Measurements from ENCODE around the gene UBQLN3. TPM values are rescaled to one million over a fixed set of nuclear protein-coding genes. Genes with fewer than 3 reads are reported as not detected.

UBQLN3 gene
- polyA plus RNA-seq, 1 donor from 2014 or later, result not detected

DNA sequence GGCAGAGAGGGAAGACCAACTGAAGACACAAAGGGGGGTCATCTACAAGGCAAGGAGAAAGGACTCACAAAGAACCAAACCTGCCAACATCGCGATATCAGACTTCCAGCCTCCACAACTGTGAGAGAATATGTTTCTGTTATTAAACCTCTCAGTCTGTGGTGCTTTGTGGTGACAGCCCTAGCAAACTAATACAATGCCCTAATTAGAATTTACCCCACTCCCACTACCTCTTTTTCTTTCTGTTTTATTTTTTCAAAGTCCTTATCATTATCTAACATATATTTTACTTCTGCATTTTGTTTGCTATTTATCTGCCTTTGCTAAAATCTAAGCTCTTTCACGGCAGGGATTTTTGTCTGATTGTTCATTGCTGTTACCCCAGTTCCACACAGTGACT lies 23.8 kb downstream of the UBQLN3 start:
- no peak for TF ChIP-seq TAF1 (IDR thresholded peaks at IDR 0.05; ENCODE audit: low read depth)
- TF ChIP-seq RAD21 (conservative IDR thresholded peaks at IDR 0.05), result no peak
- no peak for TF ChIP-seq REST (IDR thresholded peaks at IDR 0.05; ENCODE audit: borderline replicate concordance)
- TF ChIP-seq POLR2AphosphoS5 (IDR thresholded peaks at IDR 0.05), result no peak
- TF ChIP-seq EZH2 (IDR thresholded peaks at IDR 0.05; ENCODE audit: borderline replicate concordance, insufficient read depth, low read length, poor library complexity, severe bottlenecking), result no peak
- no peak for TF ChIP-seq EP300 (conservative IDR thresholded peaks at IDR 0.05; ENCODE audit: poor library complexity, severe bottlenecking)
- TF ChIP-seq, protein P1, sequence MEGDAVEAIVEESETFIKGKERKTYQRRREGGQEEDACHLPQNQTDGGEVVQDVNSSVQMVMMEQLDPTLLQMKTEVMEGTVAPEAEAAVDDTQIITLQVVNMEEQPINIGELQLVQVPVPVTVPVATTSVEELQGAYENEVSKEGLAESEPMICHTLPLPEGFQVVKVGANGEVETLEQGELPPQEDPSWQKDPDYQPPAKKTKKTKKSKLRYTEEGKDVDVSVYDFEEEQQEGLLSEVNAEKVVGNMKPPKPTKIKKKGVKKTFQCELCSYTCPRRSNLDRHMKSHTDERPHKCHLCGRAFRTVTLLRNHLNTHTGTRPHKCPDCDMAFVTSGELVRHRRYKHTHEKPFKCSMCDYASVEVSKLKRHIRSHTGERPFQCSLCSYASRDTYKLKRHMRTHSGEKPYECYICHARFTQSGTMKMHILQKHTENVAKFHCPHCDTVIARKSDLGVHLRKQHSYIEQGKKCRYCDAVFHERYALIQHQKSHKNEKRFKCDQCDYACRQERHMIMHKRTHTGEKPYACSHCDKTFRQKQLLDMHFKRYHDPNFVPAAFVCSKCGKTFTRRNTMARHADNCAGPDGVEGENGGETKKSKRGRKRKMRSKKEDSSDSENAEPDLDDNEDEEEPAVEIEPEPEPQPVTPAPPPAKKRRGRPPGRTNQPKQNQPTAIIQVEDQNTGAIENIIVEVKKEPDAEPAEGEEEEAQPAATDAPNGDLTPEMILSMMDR (IDR thresholded peaks at IDR 0.05; ENCODE audit: poor library complexity, severe bottlenecking), result no peak
- TF ChIP-seq MXI1 (conservative IDR thresholded peaks at IDR 0.05; ENCODE audit: poor library complexity, severe bottlenecking), result no peak
- no peak for TF ChIP-seq SMC3 (conservative IDR thresholded peaks at IDR 0.05; ENCODE audit: poor library complexity)

DNA sequence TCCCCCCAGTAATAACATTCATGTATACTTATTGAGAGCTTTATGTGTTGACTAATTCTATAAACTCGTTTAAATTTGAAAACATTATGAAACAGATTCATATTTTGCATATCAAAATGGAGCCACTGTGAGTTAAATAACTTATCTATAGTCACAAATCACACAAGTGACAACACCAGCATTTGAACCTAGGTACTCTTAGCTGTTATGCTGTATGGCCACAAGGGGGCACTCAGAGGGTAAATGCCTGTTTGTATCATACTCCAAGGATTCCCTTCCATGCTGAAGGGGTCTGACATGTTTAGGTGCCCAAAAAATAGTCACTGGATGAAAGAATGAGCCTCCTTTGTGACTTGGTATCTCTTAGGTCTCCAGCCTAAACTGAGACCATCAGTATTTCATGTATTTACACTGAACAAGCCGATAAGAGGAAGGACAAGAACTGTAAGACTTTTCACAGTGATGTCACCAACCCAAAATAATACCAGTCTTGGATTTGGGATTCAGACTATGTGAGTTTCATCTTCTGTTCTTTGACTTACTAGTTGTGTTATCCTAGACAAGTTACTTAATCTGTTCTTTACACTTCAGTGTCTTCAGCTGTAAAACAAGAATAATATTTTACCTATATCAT lies 33.5 kb downstream of the UBQLN3 start:
- H3K4me2 ChIP-seq (ENCODE audit: low read length), result no peak overlapping the region
- no peaks in the 10 kb centered on the region for H3K27me3 ChIP-seq (ENCODE audit: insufficient read depth, low read depth, low read length)
- H3F3A ChIP-seq (ENCODE audit: insufficient read depth, low read length, poor library complexity, severe bottlenecking), result no peaks in the 10 kb centered on the region
- H3K4me3 ChIP-seq (ENCODE audit: low read length), result no peak overlapping the region
- H3K9me3 ChIP-seq (ENCODE audit: low read length), result no peaks in the 10 kb centered on the region
- H2AFZ ChIP-seq (ENCODE audit: low read depth, low read length), result no peak overlapping the region
- H3K79me2 ChIP-seq (replicated peaks; ENCODE audit: insufficient read depth, low read length), result no peaks in the 10 kb centered on the region
- TF ChIP-seq SMC3 (conservative IDR thresholded peaks at IDR 0.05; ENCODE audit: poor library complexity), result peak; percentile 64
- TF ChIP-seq POLR2AphosphoS5 (IDR thresholded peaks at IDR 0.05), result no peak
- no peak for TF ChIP-seq MXI1 (conservative IDR thresholded peaks at IDR 0.05; ENCODE audit: poor library complexity, severe bottlenecking)
- no peak for TF ChIP-seq EZH2 (IDR thresholded peaks at IDR 0.05; ENCODE audit: borderline replicate concordance, insufficient read depth, low read length, poor library complexity, severe bottlenecking)
- no peak for TF ChIP-seq EP300 (conservative IDR thresholded peaks at IDR 0.05; ENCODE audit: poor library complexity, severe bottlenecking)
- TF ChIP-seq, protein P1 (IDR thresholded peaks at IDR 0.05; ENCODE audit: poor library complexity, severe bottlenecking), result peak; percentile 56
- peak; percentile 47 for TF ChIP-seq RAD21 (conservative IDR thresholded peaks at IDR 0.05)
- TF ChIP-seq TAF1 (IDR thresholded peaks at IDR 0.05; ENCODE audit: low read depth), result no peak
- no peak for TF ChIP-seq REST (IDR thresholded peaks at IDR 0.05; ENCODE audit: borderline replicate concordance)
- H3K36me3 ChIP-seq (ENCODE audit: insufficient read depth, low read length), result no peaks in the 10 kb centered on the region
- no peak overlapping the region for H3K27ac ChIP-seq (ENCODE audit: low read length)
- no peaks in the 10 kb centered on the region for H4K20me1 ChIP-seq (ENCODE audit: insufficient read depth)
- no peak overlapping the region for H3K9ac ChIP-seq (ENCODE audit: low read length)
- no peaks in the 10 kb centered on the region for H3K9me2 ChIP-seq (ENCODE audit: insufficient read depth, low read length)

More for the DNA sequence above, 23.8 kb downstream of the UBQLN3 start:
- no peaks in the 10 kb centered on the region for H4K20me1 ChIP-seq (ENCODE audit: insufficient read depth)
- H2AFZ ChIP-seq (ENCODE audit: low read depth, low read length), result no peak overlapping the region
- no peaks in the 10 kb centered on the region for H3F3A ChIP-seq (ENCODE audit: insufficient read depth, low read length, poor library complexity, severe bottlenecking)
- no peak overlapping the region for H3K27ac ChIP-seq (ENCODE audit: low read length)
- no peak overlapping the region for H3K9ac ChIP-seq (ENCODE audit: low read length)
- no peaks in the 10 kb centered on the region for H3K9me3 ChIP-seq (ENCODE audit: low read length)
- no peak overlapping the region for H3K4me2 ChIP-seq (ENCODE audit: low read length)
- H3K4me3 ChIP-seq (ENCODE audit: low read length), result no peak overlapping the region
- no peaks in the 10 kb centered on the region for H3K9me2 ChIP-seq (ENCODE audit: insufficient read depth, low read length)
- H3K79me2 ChIP-seq (replicated peaks; ENCODE audit: insufficient read depth, low read length), result no peaks in the 10 kb centered on the region
- no peaks in the 10 kb centered on the region for H3K27me3 ChIP-seq (ENCODE audit: insufficient read depth, low read depth, low read length)
- H3K36me3 ChIP-seq (ENCODE audit: insufficient read depth, low read length), result no peaks in the 10 kb centered on the region
